CD8-positive, alpha-beta memory T cell (primary cell): ENCODE results near the gene KCNA5. TPM values are rescaled to one million over a fixed set of nuclear protein-coding genes. Genes with fewer than 3 reads are reported as not detected.

Source experiments
- CTCF ChIA-PET: fragments of 350-600 bp; sonication (Branson Sonifier 250); formaldehyde crosslinking; loops from one replicate; lab custom pipeline; 2021; ENCODE audit warnings: antibody characterized with exemption; lab: Charles Lee
- POLR2A ChIA-PET: fragments of 350-600 bp; sonication (Branson Sonifier 250); formaldehyde crosslinking; loops from one replicate; lab custom pipeline; 2021; ENCODE audit warnings: antibody characterized with exemption; lab: Charles Lee
- DNase-seq, 5 donors: peaks; one replicate each; pipeline versions ENCODE4 v3.0.0 to v3.0.0-alpha.2; 2020 to 2022; ENCODE audit warnings: mixed read lengths in 1 of 5
- H3K27ac ChIP-seq: one replicate; pipeline ENCODE4 v1.7.0; 2013; ENCODE audit warnings: low read depth, mild to moderate bottlenecking, low read length, moderate library complexity
- H3K27me3 ChIP-seq: 2 replicates; pipeline ENCODE4 v1.7.0; 2013; ENCODE audit warnings: low read length, mild to moderate bottlenecking; ENCODE audit not compliant: insufficient read depth, poor library complexity, severe bottlenecking
- H3K36me3 ChIP-seq: 2 replicates; pipeline ENCODE4 v1.7.0; 2013; ENCODE audit warnings: mild to moderate bottlenecking, low read length, moderate library complexity; ENCODE audit not compliant: insufficient read depth
- H3K4me1 ChIP-seq: 2 replicates; pipeline ENCODE4 v1.7.0; 2013; ENCODE audit warnings: mild to moderate bottlenecking, low read length, moderate library complexity; ENCODE audit not compliant: insufficient read depth
- H3K4me3 ChIP-seq: 2 replicates; pipeline ENCODE4 v1.7.0; 2013; ENCODE audit warnings: mild to moderate bottlenecking, low read length
- H3K9me3 ChIP-seq: 2 replicates; pipeline ENCODE4 v1.7.0; 2013; ENCODE audit warnings: mild to moderate bottlenecking, low read length
- H3K27ac Mint-ChIP-seq, 8 donors: one replicate each; pipeline ENCODE4 v1.8.0; 2020 to 2021; ENCODE audit warnings: mixed read lengths in 8 of 8, mild to moderate bottlenecking in 6 of 8, inconsistent platforms in 3 of 8, moderate library complexity in 3 of 8
- H3K27me3 Mint-ChIP-seq, 2 donors: one replicate each; pipeline ENCODE4 v1.8.0; 2020 to 2021; ENCODE audit warnings: mixed read lengths in 2 of 2, mild to moderate bottlenecking in 1 of 2, moderate library complexity in 1 of 2
- H3K36me3 Mint-ChIP-seq, 3 donors: one replicate each; pipeline ENCODE4 v1.8.0; 2020 to 2021; ENCODE audit warnings: mixed read lengths in 3 of 3, inconsistent platforms in 1 of 3, mild to moderate bottlenecking in 1 of 3
- H3K4me1 Mint-ChIP-seq, 3 donors: one replicate each; pipeline ENCODE4 v1.8.0; 2020 to 2021; ENCODE audit warnings: mixed read lengths in 3 of 3, inconsistent platforms in 1 of 3, mild to moderate bottlenecking in 1 of 3
- H3K4me3 Mint-ChIP-seq, 7 donors: one replicate each; pipeline ENCODE4 v1.8.0; 2020 to 2021; ENCODE audit warnings: mixed read lengths in 7 of 7, mild to moderate bottlenecking in 6 of 7, moderate library complexity in 4 of 7, inconsistent platforms in 2 of 7
- H3K9me3 Mint-ChIP-seq, 5 donors: one replicate each; pipeline ENCODE4 v1.8.0; 2020 to 2022; ENCODE audit warnings: mixed read lengths in 5 of 5, mild to moderate bottlenecking in 3 of 5, moderate library complexity in 2 of 5, inconsistent platforms in 1 of 5
- polyA plus RNA-seq: library from polyadenylated mRNA; unstranded; fragments of 300-500 nt; fragmentation: Illumina TruSeq; gene quantifications from one replicate; pipeline ENCODE4 v1.2.3, GENCODE V29; 2021
- total RNA-seq, 2 experiments: library from RNA; stranded (reverse); gene quantifications; one replicate each; pipeline ENCODE4 v1.2.3, GENCODE V29; 2021

KCNA5 gene
- total and polyA plus RNA-seq, 3 experiments from 2014 or later: not detected

DNA sequence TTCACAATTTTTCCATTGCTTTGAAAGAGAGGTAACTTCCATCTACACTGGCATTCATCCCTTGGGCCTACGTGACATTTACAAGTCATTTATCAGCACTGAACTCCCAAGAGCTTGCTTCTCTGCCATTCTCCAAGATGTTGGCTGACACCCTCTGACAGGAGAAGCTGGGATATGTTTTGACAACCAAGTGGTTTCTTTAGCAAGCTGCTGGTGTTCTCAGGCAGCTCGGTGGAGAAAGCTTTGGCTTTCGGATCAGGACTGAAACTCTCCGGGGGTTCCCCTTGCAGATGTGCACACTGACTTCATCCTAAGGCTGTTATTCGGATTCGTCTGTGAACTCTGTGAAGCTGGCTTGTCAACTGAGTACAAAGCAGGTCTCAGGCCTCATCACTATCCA, 15.7 kb downstream of the KCNA5 start:
- POLR2A ChIA-PET: no interaction called here

GRCh38 chr12:5060958-5061357, 17.3 kb downstream of the KCNA5 start:
- no peak overlapping the region for H3K4me3 Mint-ChIP-seq
- H3K27me3 ChIP-seq: no peaks in the 10 kb centered on the region
- no peak overlapping the region for H3K4me3 ChIP-seq
- H3K27ac Mint-ChIP-seq: no peak overlapping the region
- ChIA-PET POLR2A (no interaction called here), CTCF (no interaction called here)
- no peak overlapping the region for H3K27ac ChIP-seq
- DNase-seq: no peak
- H3K4me1 Mint-ChIP-seq: no peaks in the 10 kb centered on the region
- no peaks in the 10 kb centered on the region for H3K36me3 ChIP-seq
- no peaks in the 10 kb centered on the region for H3K36me3 Mint-ChIP-seq
- no peaks in the 10 kb centered on the region for H3K9me3 ChIP-seq
- H3K27me3 Mint-ChIP-seq: peaks cover 8 to 25% of the 10 kb centered on the region in 2 donors
- H3K4me1 ChIP-seq: no peaks in the 10 kb centered on the region
- no peaks in the 10 kb centered on the region for H3K9me3 Mint-ChIP-seq

More for the DNA sequence above, 15.7 kb downstream of the KCNA5 start:
- no peaks in the 10 kb centered on the region for H3K4me1 ChIP-seq
- CTCF ChIA-PET: interaction anchor here (1.2 kb wide), 1 partner anchor 8 kb away, joined by 3 read pairs; no protein-coding TSS in a partner anchor
- no peaks in the 10 kb centered on the region for H3K9me3 Mint-ChIP-seq
- H3K36me3 ChIP-seq: no peaks in the 10 kb centered on the region
- no peak overlapping the region for H3K4me3 ChIP-seq
- no peak overlapping the region for H3K27ac Mint-ChIP-seq
- H3K4me1 Mint-ChIP-seq: no peaks in the 10 kb centered on the region
- H3K9me3 ChIP-seq: no peaks in the 10 kb centered on the region
- H3K36me3 Mint-ChIP-seq: no peaks in the 10 kb centered on the region
- no peak overlapping the region for H3K4me3 Mint-ChIP-seq
- no peaks in the 10 kb centered on the region for H3K27me3 ChIP-seq
- H3K27ac ChIP-seq: no peak overlapping the region
- H3K27me3 Mint-ChIP-seq: peaks cover 9 to 25% of the 10 kb centered on the region in 2 donors
- DNase-seq: no peak

DNA sequence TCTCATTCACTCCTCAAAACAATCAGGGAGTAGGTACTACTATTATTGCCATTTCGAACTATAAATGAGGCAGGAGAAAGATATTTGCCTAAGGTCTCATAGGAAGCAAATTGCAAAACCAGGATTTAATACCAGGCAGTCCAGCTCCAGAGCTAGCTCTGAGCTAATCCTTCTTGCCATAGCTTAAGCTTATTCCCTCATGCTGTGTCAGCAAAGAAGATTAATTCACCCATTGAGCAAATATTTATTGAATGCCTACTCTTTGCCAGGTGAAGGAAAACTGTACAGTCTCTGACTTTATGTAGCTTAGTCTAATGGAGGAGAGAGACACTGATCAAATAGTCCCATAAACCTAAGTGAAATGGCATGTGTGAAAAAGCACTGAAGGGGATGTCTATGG, 19.5 kb downstream of the KCNA5 start:
- peaks cover 5 to 20% of the 10 kb centered on the region in 2 donors for H3K27me3 Mint-ChIP-seq
- H3K9me3 Mint-ChIP-seq: no peaks in the 10 kb centered on the region
- H3K4me1 ChIP-seq: no peaks in the 10 kb centered on the region
- no peaks in the 10 kb centered on the region for H3K27me3 ChIP-seq
- no peaks in the 10 kb centered on the region for H3K36me3 ChIP-seq
- H3K4me1 Mint-ChIP-seq: no peaks in the 10 kb centered on the region
- no peaks in the 10 kb centered on the region for H3K9me3 ChIP-seq
- no peak overlapping the region for H3K27ac ChIP-seq
- ChIA-PET POLR2A (no interaction called here), CTCF (no interaction called here)
- H3K27ac Mint-ChIP-seq: no peak overlapping the region
- DNase-seq: no peak
- no peaks in the 10 kb centered on the region for H3K36me3 Mint-ChIP-seq
- H3K4me3 ChIP-seq: no peak overlapping the region
- H3K4me3 Mint-ChIP-seq: no peak overlapping the region

DNA sequence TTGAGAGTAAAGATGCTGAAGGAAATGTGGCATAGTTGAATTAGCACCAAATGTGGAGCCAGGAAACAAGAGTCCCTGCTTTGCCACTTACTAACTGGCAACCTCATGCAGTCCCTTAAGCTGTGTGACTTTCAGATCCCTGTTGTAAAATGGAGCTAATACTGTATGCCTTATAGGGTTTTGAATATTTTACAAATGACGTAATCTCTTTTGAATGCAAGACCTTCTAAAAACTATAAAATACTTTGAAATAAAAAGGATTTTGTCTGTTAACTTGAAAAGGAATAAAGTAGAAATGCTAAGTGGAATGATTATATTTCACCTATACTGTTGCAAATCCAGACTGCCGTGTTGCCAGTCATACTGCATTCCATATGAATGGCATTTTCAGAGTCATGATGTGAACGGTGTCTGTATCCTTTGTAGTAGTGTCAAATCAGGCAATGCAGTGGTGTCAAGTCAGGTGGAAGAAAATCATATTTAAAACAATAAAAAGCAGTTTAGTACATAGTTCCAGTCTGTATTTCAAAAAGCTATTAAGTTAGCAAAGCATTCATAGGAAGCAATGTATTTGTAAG, 21.3 kb downstream of the KCNA5 start:
- Histone ChIP-seq H3K4me3 (no peak overlapping the region), H3K27me3 (no peaks in the 10 kb centered on the region), H3K27ac (no peak overlapping the region), H3K9me3 (no peaks in the 10 kb centered on the region), H3K36me3 (no peaks in the 10 kb centered on the region), H3K4me1 (no peaks in the 10 kb centered on the region)
- no peaks in the 10 kb centered on the region for H3K4me1 Mint-ChIP-seq
- no peak overlapping the region for H3K27ac Mint-ChIP-seq
- CTCF ChIA-PET: no interaction called here
- peaks cover 5 to 19% of the 10 kb centered on the region in 2 donors for H3K27me3 Mint-ChIP-seq
- POLR2A ChIA-PET: no interaction called here
- no peak overlapping the region for H3K4me3 Mint-ChIP-seq
- no peak for DNase-seq
- H3K9me3 Mint-ChIP-seq: no peaks in the 10 kb centered on the region
- H3K36me3 Mint-ChIP-seq: no peaks in the 10 kb centered on the region

DNA sequence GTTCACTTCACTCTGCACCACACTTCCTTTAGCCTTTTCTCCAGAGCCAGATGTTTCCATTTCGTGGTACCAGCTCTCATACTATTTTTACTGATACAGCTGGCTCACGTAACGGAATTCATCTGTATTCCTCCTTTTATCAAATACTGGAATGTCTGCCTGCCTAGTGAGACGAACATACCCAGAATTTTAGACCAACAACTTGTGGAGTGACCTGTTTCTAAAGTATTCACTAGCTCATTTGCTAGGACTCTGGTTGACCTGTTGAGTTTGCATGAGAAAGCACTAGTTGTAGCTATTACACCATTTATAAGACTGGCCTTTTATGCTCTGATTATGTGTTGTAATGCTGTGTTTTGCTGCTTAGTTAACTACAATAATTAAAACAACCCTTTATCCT, 22.6 kb downstream of the KCNA5 start:
- no peaks in the 10 kb centered on the region for H3K9me3 Mint-ChIP-seq
- H3K4me1 Mint-ChIP-seq: no peaks in the 10 kb centered on the region
- H3K36me3 ChIP-seq: no peaks in the 10 kb centered on the region
- DNase-seq: no peak
- H3K9me3 ChIP-seq: no peaks in the 10 kb centered on the region
- no peaks in the 10 kb centered on the region for H3K36me3 Mint-ChIP-seq
- H3K27ac Mint-ChIP-seq: no peak overlapping the region
- no peaks in the 10 kb centered on the region for H3K4me1 ChIP-seq
- H3K27me3 Mint-ChIP-seq: peaks cover 8 to 10% of the 10 kb centered on the region in 2 donors
- ChIA-PET POLR2A (no interaction called here), CTCF (no interaction called here)
- no peak overlapping the region for H3K27ac ChIP-seq
- no peak overlapping the region for H3K4me3 ChIP-seq
- H3K4me3 Mint-ChIP-seq: no peak overlapping the region
- H3K27me3 ChIP-seq: no peaks in the 10 kb centered on the region

DNA sequence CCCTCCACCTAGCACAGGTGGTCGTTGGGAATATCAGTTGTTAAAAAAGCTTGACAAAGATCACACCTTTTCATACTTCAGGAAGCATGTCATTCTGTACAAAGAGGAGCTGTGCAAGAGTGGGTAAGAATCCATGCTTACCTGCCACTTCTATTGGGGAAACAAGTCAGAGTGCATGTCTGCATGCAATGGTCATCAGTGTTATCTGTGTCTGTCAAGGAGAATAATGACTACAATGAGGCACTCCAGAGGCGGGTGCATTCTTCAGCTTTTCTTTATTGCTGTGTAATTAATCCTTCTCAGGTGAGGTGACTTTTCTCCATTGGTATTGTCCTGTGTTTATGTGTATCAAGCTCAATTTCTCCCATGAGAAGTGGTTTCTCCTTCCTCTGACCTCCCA, 24.4 kb downstream of the KCNA5 start:
- Histone ChIP-seq H3K9me3 (no peaks in the 10 kb centered on the region), H3K27me3 (no peaks in the 10 kb centered on the region), H3K27ac (no peak overlapping the region), H3K4me3 (no peak overlapping the region), H3K4me1 (no peaks in the 10 kb centered on the region), H3K36me3 (no peaks in the 10 kb centered on the region)
- Mint-ChIP-seq H3K27ac (no peak overlapping the region), H3K9me3 (peaks cover 0 to 4% (median 0%) of the 10 kb centered on the region in 5 donors), H3K36me3 (no peaks in the 10 kb centered on the region), H3K4me3 (no peak overlapping the region), H3K4me1 (no peaks in the 10 kb centered on the region), H3K27me3 (peaks cover 10 to 12% of the 10 kb centered on the region in 2 donors)
- no peak for DNase-seq
- ChIA-PET CTCF (no interaction called here), POLR2A (no interaction called here)

- ChIA-PET CTCF (no interaction called here), POLR2A (no interaction called here)
- H3K4me3 ChIP-seq: no peak overlapping the region
- Mint-ChIP-seq H3K27me3 (peaks cover 13 to 14% of the 10 kb centered on the region in 2 donors), H3K4me1 (no peaks in the 10 kb centered on the region), H3K4me3 (no peak overlapping the region), H3K27ac (no peak overlapping the region), H3K9me3 (peaks cover 0 to 4% (median 0%) of the 10 kb centered on the region in 5 donors), H3K36me3 (no peaks in the 10 kb centered on the region)
- no peaks in the 10 kb centered on the region for H3K4me1 ChIP-seq
- H3K36me3 ChIP-seq: no peaks in the 10 kb centered on the region
- H3K9me3 ChIP-seq: no peaks in the 10 kb centered on the region
- no peak for DNase-seq
- H3K27ac ChIP-seq: no peak overlapping the region
- H3K27me3 ChIP-seq: no peaks in the 10 kb centered on the region
Observed at GRCh38 chr12:5068619-5069018, 24.9 kb downstream of the KCNA5 start.

DNA sequence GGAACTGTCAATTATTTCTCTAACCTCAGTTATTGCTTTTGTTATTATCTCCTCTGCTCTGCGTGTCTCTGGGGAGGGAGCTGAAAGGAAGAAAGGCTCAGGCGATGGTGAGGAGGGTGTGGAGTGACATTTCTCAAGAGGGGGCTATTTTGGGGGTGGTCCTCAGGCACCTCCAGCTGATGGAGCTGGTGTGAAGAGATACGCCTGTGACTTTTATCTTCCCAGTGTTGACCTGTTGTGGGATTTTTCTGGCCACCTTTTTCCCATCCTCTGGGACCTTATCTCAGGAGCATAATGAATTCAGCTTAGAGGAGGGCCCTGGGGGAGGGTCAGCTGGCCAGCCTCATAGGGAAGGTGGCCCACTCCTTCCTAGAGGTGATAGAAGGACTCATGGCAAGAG, 26.4 kb downstream of the KCNA5 start:
- Histone ChIP-seq H3K9me3 (no peaks in the 10 kb centered on the region), H3K36me3 (no peaks in the 10 kb centered on the region), H3K27ac (no peak overlapping the region), H3K4me1 (no peaks in the 10 kb centered on the region), H3K27me3 (no peaks in the 10 kb centered on the region), H3K4me3 (no peak overlapping the region)
- no peak overlapping the region for H3K27ac Mint-ChIP-seq
- ChIA-PET POLR2A (no interaction called here), CTCF (no interaction called here)
- H3K36me3 Mint-ChIP-seq: no peaks in the 10 kb centered on the region
- DNase-seq: no peak
- H3K4me1 Mint-ChIP-seq: no peaks in the 10 kb centered on the region
- peaks cover 10 to 13% of the 10 kb centered on the region in 2 donors for H3K27me3 Mint-ChIP-seq
- no peak overlapping the region for H3K4me3 Mint-ChIP-seq
- H3K9me3 Mint-ChIP-seq: peaks cover 0 to 4% (median 0%) of the 10 kb centered on the region in 5 donors
